Measurements from ENCODE around the gene ABCB6. TPM values are rescaled to one million over a fixed set of nuclear protein-coding genes. Genes with fewer than 3 reads are reported as not detected.
"Not testable (repeated sequence)": the region's sequence is repeated elsewhere in the genome, so short reads cannot be mapped to it uniquely, and the experiment has no call there.

ABCB6 gene
- total RNA-seq, 1 donor from 2014 or later: 11.4 TPM

- Mint-ChIP-seq H3K27me3 (ENCODE audit: unreplicated experiment) (peaks cover 2% of the 10 kb centered on the region), H3K27ac (ENCODE audit: unreplicated experiment) (no peak overlapping the region), H3K9me3 (ENCODE audit: unreplicated experiment) (no peaks in the 10 kb centered on the region)
Measured at GRCh38 chr2:219261024-219261855, 42.5 kb upstream of the ABCB6 start.

GRCh38 chr2:219258942-219259341, 40.2 kb upstream of the ABCB6 start:
- H3K4me1 Mint-ChIP-seq (ENCODE audit: unreplicated experiment): peaks cover 11% of the 10 kb centered on the region
- H3K9me3 Mint-ChIP-seq (ENCODE audit: unreplicated experiment); H3K27me3 Mint-ChIP-seq (ENCODE audit: unreplicated experiment): not testable (repeated sequence)

More at GRCh38 chr2:219261024-219261855, 42.5 kb upstream of the ABCB6 start:
- Mint-ChIP-seq H3K36me3 (ENCODE audit: low read depth, unreplicated experiment) (no peaks in the 10 kb centered on the region), H3K4me3 (ENCODE audit: unreplicated experiment) (no peak overlapping the region), H3K4me1 (ENCODE audit: unreplicated experiment) (peaks cover 13% of the 10 kb centered on the region)
- TF ChIP-seq, protein P1, sequence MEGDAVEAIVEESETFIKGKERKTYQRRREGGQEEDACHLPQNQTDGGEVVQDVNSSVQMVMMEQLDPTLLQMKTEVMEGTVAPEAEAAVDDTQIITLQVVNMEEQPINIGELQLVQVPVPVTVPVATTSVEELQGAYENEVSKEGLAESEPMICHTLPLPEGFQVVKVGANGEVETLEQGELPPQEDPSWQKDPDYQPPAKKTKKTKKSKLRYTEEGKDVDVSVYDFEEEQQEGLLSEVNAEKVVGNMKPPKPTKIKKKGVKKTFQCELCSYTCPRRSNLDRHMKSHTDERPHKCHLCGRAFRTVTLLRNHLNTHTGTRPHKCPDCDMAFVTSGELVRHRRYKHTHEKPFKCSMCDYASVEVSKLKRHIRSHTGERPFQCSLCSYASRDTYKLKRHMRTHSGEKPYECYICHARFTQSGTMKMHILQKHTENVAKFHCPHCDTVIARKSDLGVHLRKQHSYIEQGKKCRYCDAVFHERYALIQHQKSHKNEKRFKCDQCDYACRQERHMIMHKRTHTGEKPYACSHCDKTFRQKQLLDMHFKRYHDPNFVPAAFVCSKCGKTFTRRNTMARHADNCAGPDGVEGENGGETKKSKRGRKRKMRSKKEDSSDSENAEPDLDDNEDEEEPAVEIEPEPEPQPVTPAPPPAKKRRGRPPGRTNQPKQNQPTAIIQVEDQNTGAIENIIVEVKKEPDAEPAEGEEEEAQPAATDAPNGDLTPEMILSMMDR (IDR thresholded peaks at IDR 0.05; ENCODE audit: unreplicated experiment): no peak
- DNase-seq (ENCODE audit: low spot score): no peak

DNA sequence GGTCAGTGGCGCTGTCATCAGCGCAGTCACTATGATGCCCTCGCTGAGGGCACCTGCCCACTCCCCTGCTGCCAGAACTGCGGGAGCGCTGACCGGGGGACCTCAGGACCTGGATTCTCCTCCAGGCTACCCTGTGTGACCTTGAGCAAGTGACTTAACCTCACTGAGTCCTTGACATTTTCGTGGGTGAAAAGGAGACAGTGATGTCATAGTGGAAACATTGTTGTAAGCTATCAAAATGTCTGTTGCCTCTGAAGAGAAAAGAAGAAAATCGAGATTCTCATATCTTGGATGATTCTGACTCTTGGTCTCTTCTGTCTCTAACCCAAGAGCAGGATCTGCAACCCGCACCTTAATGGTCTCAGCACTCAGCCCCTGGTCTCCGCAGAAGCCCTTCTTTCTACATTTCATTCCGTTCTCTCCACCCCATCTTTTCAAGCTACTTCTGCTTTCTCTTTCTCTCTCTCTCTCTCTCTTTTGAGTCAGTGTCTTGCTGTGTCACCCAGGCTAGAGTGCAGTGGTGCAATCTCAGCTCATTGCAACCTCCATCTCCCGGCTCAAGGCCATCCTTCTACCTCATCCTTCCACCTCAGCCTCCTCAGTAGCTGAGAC, 35.9 kb upstream of the ABCB6 start:
- Mint-ChIP-seq H3K4me1 (ENCODE audit: unreplicated experiment) (peaks cover 6% of the 10 kb centered on the region), H3K9me3 (ENCODE audit: unreplicated experiment) (no peaks in the 10 kb centered on the region), H3K4me3 (ENCODE audit: unreplicated experiment) (peak overlapping the region; percentile 57), H3K27ac (ENCODE audit: unreplicated experiment) (peak overlapping the region; percentile 22), H3K36me3 (ENCODE audit: low read depth, unreplicated experiment) (peaks cover 12% of the 10 kb centered on the region), H3K27me3 (ENCODE audit: unreplicated experiment) (peaks cover 15% of the 10 kb centered on the region)
- TF ChIP-seq, protein P1 (IDR thresholded peaks at IDR 0.05; ENCODE audit: unreplicated experiment): no peak
- DNase-seq (ENCODE audit: low spot score): no peak

More at GRCh38 chr2:219258942-219259341, 40.2 kb upstream of the ABCB6 start:
- not testable (repeated sequence) for DNase-seq (ENCODE audit: low spot score); H3K36me3 Mint-ChIP-seq (ENCODE audit: low read depth, unreplicated experiment); H3K27ac Mint-ChIP-seq (ENCODE audit: unreplicated experiment); H3K4me3 Mint-ChIP-seq (ENCODE audit: unreplicated experiment)

- Mint-ChIP-seq H3K4me1 (ENCODE audit: unreplicated experiment) (peaks cover 13% of the 10 kb centered on the region), H3K36me3 (ENCODE audit: low read depth, unreplicated experiment) (peaks cover 13% of the 10 kb centered on the region), H3K4me3 (ENCODE audit: unreplicated experiment) (peak within 1 kb of the TSS; percentile 76), H3K27ac (ENCODE audit: unreplicated experiment) (peak within 1 kb of the TSS; percentile 30), H3K9me3 (ENCODE audit: unreplicated experiment) (no peaks in the 10 kb centered on the region), H3K27me3 (ENCODE audit: unreplicated experiment) (peaks cover 15% of the 10 kb centered on the region)
- peak; percentile 52 for DNase-seq (ENCODE audit: low spot score)
- TF ChIP-seq, protein P1 (IDR thresholded peaks at IDR 0.05; ENCODE audit: unreplicated experiment): no peak
Measured at GRCh38 chr2:219253753-219254589, 35.2 kb upstream of the ABCB6 start, which contains the start of gene TUBA4A. Gene TUBA4A (minus strand): TSS chr2:219253918. CDS start chr2:219253858, 60 bp downstream.
